ENCODE measurements around the gene SLC3A2.

GRCh38 chr11:62875698-62876478 lies 4.8 kb upstream of the SLC3A2 start:
- TF ChIP-seq E2F1 (CRISPR knock-in tag; IDR thresholded peaks at IDR 0.05) (no peak), PRRX2 (CRISPR knock-in tag; IDR thresholded peaks at IDR 0.05) (no peak), KAT7 (CRISPR knock-in tag; IDR thresholded peaks at IDR 0.05; ENCODE audit: borderline replicate concordance) (no peak), MLX (CRISPR knock-in tag; IDR thresholded peaks at IDR 0.05) (no peak), ZSCAN18 (CRISPR knock-in tag; IDR thresholded peaks at IDR 0.05) (no peak), CTCF (IDR thresholded peaks at IDR 0.05) (no peak), E2F5 (CRISPR knock-in tag; IDR thresholded peaks at IDR 0.05) (no peak), JUN (CRISPR knock-in tag; IDR thresholded peaks at IDR 0.05) (no peak)
